Mammary epithelial cell (primary cell): ENCODE data around the gene HPSE2.

Experiments
- CTCF ChIP-seq, 2 donors: IDR thresholded peaks in 1 of 2; conservative IDR thresholded peaks in 1 of 2; 2 replicates each; pipeline ENCODE4 v1.5.1; 2011 to 2012; ENCODE audit warnings: inconsistent platforms in 2 of 2, low read length in 2 of 2, mild to moderate bottlenecking in 2 of 2, control low read depth in 1 of 2, low read depth in 1 of 2; ENCODE audit not compliant: insufficient read depth in 1 of 2; ENCODE audit errors: extremely low read depth in 1 of 2
- EZH2 ChIP-seq: IDR thresholded peaks from 2 replicates; pipeline ENCODE4 v1.6.1; 2012; ENCODE audit warnings: low read length, inconsistent platforms, borderline replicate concordance

- TF ChIP-seq CTCF (conservative IDR thresholded peaks at IDR 0.05 in 1 of 2, IDR thresholded peaks at IDR 0.05 in 1 of 2; ENCODE audit: extremely low read depth in 1 of 2, insufficient read depth in 1 of 2, low read depth in 1 of 2, low read length in 2 of 2) = no peak
- TF ChIP-seq EZH2 = no peak
Observed at GRCh38 chr10:98696516-98696915, 539.1 kb downstream of the HPSE2 start.
